NCI-H460 (cell line): Measurements from ENCODE around the gene RHBDL3. TPM values are rescaled to one million over a fixed set of nuclear protein-coding genes. Genes with fewer than 3 reads are reported as not detected.
A peak's percentile ranks its signal among the peaks of the same experiment; 100 is the strongest.
"Not testable (repeated sequence)": the region's sequence is repeated elsewhere in the genome, so short reads cannot be mapped to it uniquely, and the experiment has no call there.

Experiments
- DNase-seq: peaks from one replicate; pipeline ENCODE4 v3.0.0-alpha.2; 2016; ENCODE audit warnings: low read depth; ENCODE audit errors: extremely low read depth
- small RNA-seq, 2 experiments: library from RNA; depleted of rRNA; stranded (forward); fragments of <200 nt; gene quantifications; one replicate each; pipeline ENCODE3, GENCODE V24; 2014
- total RNA-seq: library from RNA; depleted of rRNA; stranded (reverse); fragments of >200 nt; shearing (Covaris generic); gene quantifications from 2 replicates; pipeline ENCODE4 v1.2.3, GENCODE V29; 2014; rRNA removed

RHBDL3 gene
- total RNA-seq, 1 experiment from 2014 or later: 0.25 TPM

DNA sequence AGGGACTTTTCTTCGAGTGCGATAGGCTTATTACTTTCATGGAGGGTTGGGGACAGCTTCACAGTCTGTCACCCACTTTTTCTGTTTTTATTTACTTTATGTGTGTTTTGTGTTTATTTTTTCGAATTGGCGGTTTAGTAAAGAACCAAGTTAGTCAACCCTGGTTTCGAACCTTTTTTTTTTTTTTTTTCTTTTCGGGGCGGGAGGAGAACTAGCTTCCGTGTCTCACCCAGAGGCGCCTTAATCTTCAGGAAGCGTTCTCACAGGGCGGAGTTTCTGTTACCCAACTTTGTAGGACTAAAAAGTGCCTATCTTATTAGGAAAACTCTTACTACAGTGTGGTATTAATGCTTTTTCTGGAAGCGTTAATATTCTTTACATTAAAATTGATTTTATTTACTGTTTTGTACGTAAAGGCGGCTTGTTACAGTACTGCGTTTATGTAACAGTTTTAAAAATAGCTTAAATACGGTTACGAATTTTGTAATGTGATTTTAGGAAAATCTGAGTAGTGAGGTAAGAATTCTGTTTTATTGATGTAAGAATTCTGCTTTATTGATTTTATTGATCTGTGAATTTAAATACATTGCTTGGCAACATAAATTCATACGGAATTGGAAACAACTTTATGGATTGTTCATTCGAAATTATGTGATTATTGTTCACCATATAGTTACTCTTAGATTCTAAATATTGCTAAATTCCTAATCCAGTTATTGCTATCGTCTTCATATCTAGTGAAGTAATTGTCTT lies 85.2 kb downstream of the RHBDL3 start:
- DNase-seq: peak; percentile 16

DNA sequence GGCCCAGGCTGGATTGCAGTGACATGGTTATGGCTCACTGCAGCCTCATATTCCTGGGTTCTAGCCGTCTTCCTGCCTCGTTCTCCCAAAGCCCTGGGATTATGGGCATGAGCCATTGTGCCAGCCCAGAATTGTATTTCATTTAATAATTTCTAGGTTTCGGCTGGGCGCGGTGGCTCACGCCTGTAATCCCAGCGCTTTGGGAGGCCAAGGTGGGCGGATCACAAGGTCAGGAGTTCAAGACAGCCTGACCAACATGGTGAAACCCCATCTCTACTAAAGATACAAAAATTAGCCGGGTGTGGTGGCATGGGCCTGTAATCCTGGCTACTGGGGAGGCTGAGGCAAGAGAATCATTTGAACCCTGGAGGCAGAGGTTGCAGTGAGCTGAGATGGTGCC lies 87.1 kb downstream of the RHBDL3 start:
- DNase-seq: not testable (repeated sequence)

DNA sequence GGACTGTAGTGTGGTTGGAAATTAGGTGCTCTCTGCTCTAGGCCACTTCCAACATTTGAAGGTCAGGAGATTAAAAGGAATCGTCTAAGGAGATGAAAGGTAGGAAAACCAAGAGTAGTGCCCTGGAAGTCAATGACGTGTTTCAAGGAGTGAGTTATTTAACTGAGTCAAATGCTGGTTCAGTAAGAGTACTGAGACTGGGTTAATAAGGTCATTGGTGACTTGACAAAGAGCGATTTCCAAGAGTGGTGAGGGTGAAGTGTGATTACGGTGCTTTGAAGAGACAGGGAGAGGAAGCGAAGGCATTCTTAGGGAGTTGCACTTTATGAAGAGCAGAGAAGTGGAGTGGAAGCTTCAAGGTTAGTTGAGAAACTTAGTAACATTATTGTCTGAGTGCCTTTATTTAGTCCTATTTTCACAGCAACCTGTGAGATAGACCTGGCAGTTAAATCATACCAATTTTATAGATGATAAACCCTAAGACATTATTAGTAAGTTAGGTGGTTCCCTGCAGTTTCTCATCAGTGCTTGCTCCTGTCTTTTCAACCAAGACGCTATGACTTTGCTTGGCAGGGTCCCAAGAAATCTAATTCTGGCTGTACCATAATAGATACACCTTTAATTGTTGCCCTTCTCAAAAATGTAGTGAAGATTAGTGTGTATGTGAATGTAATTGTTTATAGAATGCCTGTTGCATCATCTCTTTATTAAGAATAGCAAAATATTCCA lies 90.2 kb downstream of the RHBDL3 start:
- DNase-seq: no peak

DNA sequence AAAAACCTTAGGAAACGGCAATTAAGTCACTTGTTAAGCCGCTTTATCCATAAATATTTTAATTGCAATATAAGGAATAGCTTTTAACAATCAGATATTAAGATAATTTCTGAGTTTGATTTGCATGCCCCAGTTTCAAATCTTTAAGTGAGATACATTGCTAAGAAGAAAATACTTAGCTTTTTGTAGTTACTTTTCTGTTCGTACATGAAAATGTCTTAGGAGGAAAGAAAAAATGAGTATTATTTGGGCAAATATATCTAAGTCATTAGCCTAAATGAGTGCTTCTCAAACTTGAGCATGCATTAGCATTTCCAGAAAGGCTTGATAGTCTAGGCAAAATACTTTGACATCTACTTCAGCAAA lies 90.7 kb downstream of the RHBDL3 start:
- no peak for DNase-seq

GRCh38 chr17:32356750-32357149 lies 91.1 kb downstream of the RHBDL3 start:
- DNase-seq: no peak

- no peak for DNase-seq
These were observed 92.0 kb downstream of the RHBDL3 start for GRCh38 chr17:32357615-32358014.

DNA sequence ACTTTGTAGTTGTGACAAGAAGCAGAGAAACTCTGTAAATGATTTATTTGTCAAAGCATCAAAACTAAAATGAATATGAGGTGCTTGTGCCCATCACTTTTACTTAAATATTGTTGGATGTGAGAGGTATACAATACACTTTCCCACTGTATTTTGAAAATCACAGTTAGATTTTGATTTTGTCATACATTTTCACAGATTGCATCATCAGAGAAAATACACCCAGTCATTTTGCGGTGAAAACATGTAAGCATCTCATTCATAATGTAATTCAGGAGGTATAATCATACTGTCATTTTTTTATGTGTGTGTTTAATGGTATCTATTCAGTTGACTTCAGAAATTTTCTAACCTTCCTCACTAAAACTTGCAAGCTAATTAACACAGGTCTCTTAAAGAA lies 95.6 kb downstream of the RHBDL3 start:
- DNase-seq: no peak

GRCh38 chr17:32370426-32370825 lies 104.8 kb downstream of the RHBDL3 start:
- DNase-seq: no peak

Small RNA genes lying within 50 kb of the gene (small RNA-seq; reads per million reads assigned to genes)
- gene UBL5P2: 0 to 0.29 reads per million in 2 experiments

Other genes with a start within 250 kb of the RHBDL3 start
- 50.5 and 51.7 TPM in 2 replicates for gene RHOT1, start 123.3 kb upstream of the RHBDL3 start, total RNA-seq
- gene C17orf75, start 76.3 kb downstream of the RHBDL3 start, total RNA-seq: 39.6 and 49.7 TPM in 2 replicates
- gene ZNF207, start 84.3 kb downstream of the RHBDL3 start, total RNA-seq: 121 and 152 TPM in 2 replicates
- gene PSMD11, start 178.7 kb downstream of the RHBDL3 start, total RNA-seq: 147 and 204 TPM in 2 replicates
- 2.5 TPM in 2 replicates for gene CDK5R1, start 221.2 kb downstream of the RHBDL3 start, total RNA-seq